ENCODE results near the gene SIRT5. TPM values are rescaled to one million over a fixed set of nuclear protein-coding genes. Genes with fewer than 3 reads are reported as not detected.

SIRT5 gene
- polyA plus RNA-seq, 2 of the 4 experiments (the other 2 are of a cell fraction), result 5.1 to 7.8 TPM

- TF ChIP-seq REST (IDR thresholded peaks at IDR 0.05), result no peak
- no peak for TF ChIP-seq CBX2 (IDR thresholded peaks at IDR 0.05; ENCODE audit: borderline replicate concordance, low read depth)
- no peak for TF ChIP-seq HOXB5 (CRISPR knock-in tag; IDR thresholded peaks at IDR 0.05)
- TF ChIP-seq EHF (CRISPR knock-in tag; IDR thresholded peaks at IDR 0.05), result no peak
Measured at GRCh38 chr6:13629459-13630116, 55.2 kb downstream of the SIRT5 start (continued).

DNA sequence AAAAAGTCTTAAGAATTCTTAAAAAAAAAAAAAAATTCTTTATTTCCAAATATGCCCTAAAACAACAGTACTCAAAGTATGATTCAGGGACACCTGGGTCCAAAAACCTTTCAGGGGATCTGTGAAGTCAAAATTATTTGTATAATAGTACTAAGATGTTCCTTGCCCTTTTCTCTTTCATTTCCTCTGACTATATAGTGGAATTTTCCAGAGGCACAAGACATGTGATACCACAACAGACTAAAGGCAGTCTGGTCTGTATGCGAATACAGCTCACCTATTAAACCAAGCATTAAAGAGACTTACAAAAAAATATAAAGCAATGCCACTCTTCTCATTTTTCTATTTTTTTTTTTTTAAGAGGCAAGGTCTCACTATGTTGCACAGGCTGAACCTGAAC, 56.1 kb downstream of the SIRT5 start:
- POLR2A ChIA-PET, result no interaction called here

GRCh38 chr6:13633343-13633742, 58.9 kb downstream of the SIRT5 start:
- Histone ChIP-seq H3K4me2 (no peak overlapping the region), H3K4me1 (no peaks in the 10 kb centered on the region), H3K4me3 (no peak overlapping the region), H3K9me3 (no peaks in the 10 kb centered on the region), H3K27ac (no peak overlapping the region)
- TF ChIP-seq CEBPB (IDR thresholded peaks at IDR 0.05) (no peak), RAD21 (conservative IDR thresholded peaks at IDR 0.05 in 1 of 2, IDR thresholded peaks at IDR 0.05 in 1 of 2) (no peak), SREBF2 (IDR thresholded peaks at IDR 0.05) (no peak), REST (IDR thresholded peaks at IDR 0.05) (no peak), RCOR1 (IDR thresholded peaks at IDR 0.05; ENCODE audit: low read depth, low read length) (no peak), MAFK (IDR thresholded peaks at IDR 0.05; ENCODE audit: partially characterized antibody) (no peak), HEYL (CRISPR knock-in tag; IDR thresholded peaks at IDR 0.05) (no peak), FOSL2 (IDR thresholded peaks at IDR 0.05) (no peak), FOSL2 (CRISPR knock-in tag; IDR thresholded peaks at IDR 0.05) (no peak), NPAS2 (CRISPR knock-in tag; IDR thresholded peaks at IDR 0.05; ENCODE audit: borderline replicate concordance) (no peak), HMGXB4 (CRISPR knock-in tag; IDR thresholded peaks at IDR 0.05; ENCODE audit: borderline replicate concordance) (no peak), MAZ (IDR thresholded peaks at IDR 0.05; ENCODE audit: borderline replicate concordance, low read depth, low read length) (no peak), ZC3H11A (IDR thresholded peaks at IDR 0.05) (no peak), KDM1A (IDR thresholded peaks at IDR 0.05; ENCODE audit: low read depth) (no peak)
- ATAC-seq, result no peak
- no peak for DNase-seq (ENCODE audit: low read depth in 1 of 2, low spot score in 1 of 2)
- ChIA-PET CTCF (interaction anchor here (1.6 to 2.7 kb wide), 2 partner anchors 11 to 18 kb away, joined by 3 to 16 read pairs; partner anchors contain the start of gene NOL7), POLR2A (interaction anchor here (1.0 kb wide), 1 partner anchor 18 kb away, joined by 3 read pairs; the partner anchor contains the start of gene NOL7)
- FAIRE-seq, result no peak
- 80% methylated on average over 2 of the region's 2 CpGs for WGBS (ENCODE audit: missing lambda C conversion rate)

More for the DNA sequence above, 56.1 kb downstream of the SIRT5 start:
- no peak overlapping the region for H3K27ac ChIP-seq
- TF ChIP-seq MYC (IDR thresholded peaks at IDR 0.05; ENCODE audit: borderline replicate concordance, low read length), result no peak
- WGBS (ENCODE audit: missing lambda C conversion rate), result 93% methylated on average over 1 of the region's 1 CpG
- H3K9me3 ChIP-seq, result no peaks in the 10 kb centered on the region
- no peak for DNase-seq (ENCODE audit: low read depth in 1 of 2, low spot score in 1 of 2)
- no peak overlapping the region for H3K4me2 ChIP-seq
- H3K4me3 ChIP-seq, result no peak overlapping the region
- CTCF ChIA-PET, result interaction anchor here (0.6 to 1.2 kb wide), 5 partner anchors 15 to 293 kb away, joined by 3 to 4 read pairs (median 3); partner anchors contain the start of gene NOL7
- no peak for FAIRE-seq
- H3K4me1 ChIP-seq, result no peaks in the 10 kb centered on the region
- no peak for ATAC-seq

All from A549 (cell line).